ENCODE measurements around the gene DPP10. TPM values are rescaled to one million over a fixed set of nuclear protein-coding genes. Genes with fewer than 3 reads are reported as not detected.

DPP10 gene
- total RNA-seq, 1 donor from 2014 or later: 15.1 TPM

- no peaks in the 10 kb centered on the region for H3K4me1 Mint-ChIP-seq (ENCODE audit: low read depth, unreplicated experiment)
- H3K9me3 Mint-ChIP-seq (ENCODE audit: unreplicated experiment): no peaks in the 10 kb centered on the region
- peaks cover 8% of the 10 kb centered on the region for H3K36me3 Mint-ChIP-seq (ENCODE audit: unreplicated experiment)
Observed at GRCh38 chr2:114933671-114934241, 491.3 kb downstream of the DPP10 start.

GRCh38 chr2:114935031-114935430 lies 492.6 kb downstream of the DPP10 start:
- Mint-ChIP-seq H3K36me3 (ENCODE audit: unreplicated experiment) (no peaks in the 10 kb centered on the region), H3K9me3 (ENCODE audit: unreplicated experiment) (no peaks in the 10 kb centered on the region), H3K4me3 (ENCODE audit: unreplicated experiment) (no peak overlapping the region), H3K27ac (ENCODE audit: unreplicated experiment) (no peak overlapping the region), H3K4me1 (ENCODE audit: low read depth, unreplicated experiment) (no peaks in the 10 kb centered on the region), H3K27me3 (ENCODE audit: unreplicated experiment) (no peaks in the 10 kb centered on the region)
- no peak for DNase-seq
- TF ChIP-seq CTCF (IDR thresholded peaks at IDR 0.05; ENCODE audit: partially characterized antibody, unreplicated experiment): no peak

More at GRCh38 chr2:114933671-114934241, 491.3 kb downstream of the DPP10 start:
- no peak overlapping the region for H3K4me3 Mint-ChIP-seq (ENCODE audit: unreplicated experiment)
- H3K27me3 Mint-ChIP-seq (ENCODE audit: unreplicated experiment): no peaks in the 10 kb centered on the region
- H3K27ac Mint-ChIP-seq (ENCODE audit: unreplicated experiment): no peak overlapping the region
- no peak for DNase-seq
- TF ChIP-seq CTCF (IDR thresholded peaks at IDR 0.05; ENCODE audit: partially characterized antibody, unreplicated experiment): no peak

GRCh38 chr2:114937366-114937930 lies 495.0 kb downstream of the DPP10 start:
- TF ChIP-seq CTCF (IDR thresholded peaks at IDR 0.05; ENCODE audit: partially characterized antibody, unreplicated experiment): no peak
- no peak overlapping the region for H3K4me3 Mint-ChIP-seq (ENCODE audit: unreplicated experiment)
- no peaks in the 10 kb centered on the region for H3K27me3 Mint-ChIP-seq (ENCODE audit: unreplicated experiment)
- H3K9me3 Mint-ChIP-seq (ENCODE audit: unreplicated experiment): no peaks in the 10 kb centered on the region
- DNase-seq: no peak
- H3K4me1 Mint-ChIP-seq (ENCODE audit: low read depth, unreplicated experiment): no peaks in the 10 kb centered on the region
- no peaks in the 10 kb centered on the region for H3K36me3 Mint-ChIP-seq (ENCODE audit: unreplicated experiment)
- H3K27ac Mint-ChIP-seq (ENCODE audit: unreplicated experiment): no peak overlapping the region

GRCh38 chr2:114940785-114941458 lies 498.5 kb downstream of the DPP10 start:
- Mint-ChIP-seq H3K4me1 (ENCODE audit: low read depth, unreplicated experiment) (no peaks in the 10 kb centered on the region), H3K27me3 (ENCODE audit: unreplicated experiment) (no peaks in the 10 kb centered on the region)

More at GRCh38 chr2:114940785-114941458, 498.5 kb downstream of the DPP10 start:
- H3K9me3 Mint-ChIP-seq (ENCODE audit: unreplicated experiment): no peaks in the 10 kb centered on the region
- no peaks in the 10 kb centered on the region for H3K36me3 Mint-ChIP-seq (ENCODE audit: unreplicated experiment)
- no peak overlapping the region for H3K4me3 Mint-ChIP-seq (ENCODE audit: unreplicated experiment)
- no peak for TF ChIP-seq CTCF (IDR thresholded peaks at IDR 0.05; ENCODE audit: partially characterized antibody, unreplicated experiment)
- no peak for DNase-seq
- H3K27ac Mint-ChIP-seq (ENCODE audit: unreplicated experiment): no peak overlapping the region
